ENCODE data around the gene ZC3H12A.

Gene ZC3H12A

GRCh38 chr1:37481289-37482003 lies 7.1 kb downstream of the ZC3H12A start:
- H3K9me3 ChIP-seq (ENCODE audit: control insufficient read depth, insufficient read depth, low read length) = no peaks in the 10 kb centered on the region
- no peak overlapping the region for H3K4me2 ChIP-seq (ENCODE audit: low read length)
- H3K4me3 ChIP-seq (ENCODE audit: low read length) = no peak overlapping the region
- H4K20me1 ChIP-seq (ENCODE audit: control insufficient read depth, insufficient read depth, low read depth, low read length) = peaks cover 4% of the 10 kb centered on the region; the same call in 1 of the 2 replicates
- TF ChIP-seq EZH2phosphoT487 (IDR thresholded peaks at IDR 0.05; ENCODE audit: borderline replicate concordance, low read length) = no peak
- no peak for TF ChIP-seq CTCF (IDR thresholded peaks at IDR 0.05; ENCODE audit: low read depth, low read length, poor library complexity, severe bottlenecking)
- peaks cover 20% of the 10 kb centered on the region for H3F3A ChIP-seq (ENCODE audit: control insufficient read depth, insufficient read depth)
- H3K36me3 ChIP-seq (ENCODE audit: control insufficient read depth, low read length) = peaks cover 79% of the 10 kb centered on the region
- peaks cover 44% of the 10 kb centered on the region for H3K4me1 ChIP-seq (ENCODE audit: control insufficient read depth, low read length)
- no peaks in the 10 kb centered on the region for H3K9me2 ChIP-seq (replicated peaks; ENCODE audit: control insufficient read depth, low read length)
- H3K27me3 ChIP-seq (ENCODE audit: control insufficient read depth, low read length) = no peaks in the 10 kb centered on the region
- H3K27ac ChIP-seq (ENCODE audit: low read depth, low read length) = no peak overlapping the region
- H3K79me2 ChIP-seq (ENCODE audit: control insufficient read depth, low read length) = peaks cover 41% of the 10 kb centered on the region

GRCh38 chr1:37482004-37482785 lies 7.8 kb downstream of the ZC3H12A start:
- Histone ChIP-seq H3K4me2 (ENCODE audit: low read length) (no peak overlapping the region), H3K9me2 (replicated peaks; ENCODE audit: control insufficient read depth, low read length) (no peaks in the 10 kb centered on the region), H3K9me3 (ENCODE audit: control insufficient read depth, insufficient read depth, low read length) (no peaks in the 10 kb centered on the region), H3F3A (ENCODE audit: control insufficient read depth, insufficient read depth) (peaks cover 20% of the 10 kb centered on the region), H3K79me2 (ENCODE audit: control insufficient read depth, low read length) (peaks cover 34% of the 10 kb centered on the region), H3K36me3 (ENCODE audit: control insufficient read depth, low read length) (peaks cover 75% of the 10 kb centered on the region), H3K4me3 (ENCODE audit: low read length) (no peak overlapping the region), H3K27ac (ENCODE audit: low read depth, low read length) (no peak overlapping the region), H3K4me1 (ENCODE audit: control insufficient read depth, low read length) (peaks cover 44% of the 10 kb centered on the region), H3K27me3 (ENCODE audit: control insufficient read depth, low read length) (no peaks in the 10 kb centered on the region), H4K20me1 (ENCODE audit: control insufficient read depth, insufficient read depth, low read depth, low read length) (0 out of 2 replicates have a peak, but pooled peaks cover 7% of the 10 kb centered on the region)
- no peak for TF ChIP-seq CTCF (IDR thresholded peaks at IDR 0.05; ENCODE audit: low read depth, low read length, poor library complexity, severe bottlenecking)
- TF ChIP-seq EZH2phosphoT487 (IDR thresholded peaks at IDR 0.05; ENCODE audit: borderline replicate concordance, low read length) = no peak

GRCh38 chr1:37482796-37483744 lies 8.7 kb downstream of the ZC3H12A start:
- Histone ChIP-seq H3K79me2 (ENCODE audit: control insufficient read depth, low read length) (peaks cover 25% of the 10 kb centered on the region), H3F3A (ENCODE audit: control insufficient read depth, insufficient read depth) (peaks cover 17% of the 10 kb centered on the region), H3K36me3 (ENCODE audit: control insufficient read depth, low read length) (peaks cover 69% of the 10 kb centered on the region), H3K4me1 (ENCODE audit: control insufficient read depth, low read length) (peaks cover 38% of the 10 kb centered on the region), H3K4me3 (ENCODE audit: low read length) (no peak overlapping the region), H3K27ac (ENCODE audit: low read depth, low read length) (no peak overlapping the region), H3K4me2 (ENCODE audit: low read length) (no peak overlapping the region), H3K9me3 (ENCODE audit: control insufficient read depth, insufficient read depth, low read length) (no peaks in the 10 kb centered on the region), H3K27me3 (ENCODE audit: control insufficient read depth, low read length) (no peaks in the 10 kb centered on the region), H4K20me1 (ENCODE audit: control insufficient read depth, insufficient read depth, low read depth, low read length) (0 out of 2 replicates have a peak, but pooled peaks cover 4% of the 10 kb centered on the region), H3K9me2 (replicated peaks; ENCODE audit: control insufficient read depth, low read length) (no peaks in the 10 kb centered on the region)
- TF ChIP-seq EZH2phosphoT487 (IDR thresholded peaks at IDR 0.05; ENCODE audit: borderline replicate concordance, low read length) = no peak
- TF ChIP-seq CTCF (IDR thresholded peaks at IDR 0.05; ENCODE audit: low read depth, low read length, poor library complexity, severe bottlenecking) = no peak
